H9 (cell line): ENCODE results near the gene SDK1. TPM values are rescaled to one million over a fixed set of nuclear protein-coding genes. Genes with fewer than 3 reads are reported as not detected.

Experiments
- DNase-seq: peaks from one replicate; pipeline ENCODE4 v3.0.0-alpha.2; 2017
- H2AFZ ChIP-seq: one replicate; pipeline ENCODE4 v1.6.1; 2013; ENCODE audit warnings: mild to moderate bottlenecking, low read length, control low read depth, moderate library complexity
- H2AK5ac ChIP-seq: 2 replicates; pipeline ENCODE4 v1.6.1; 2013; ENCODE audit warnings: low read length, control low read depth, mixed read lengths; ENCODE audit not compliant: insufficient read length
- H2BK120ac ChIP-seq: one replicate; pipeline ENCODE4 v1.6.1; 2013; ENCODE audit warnings: low read depth, mild to moderate bottlenecking, low read length, control low read depth, inconsistent platforms; ENCODE audit not compliant: poor library complexity, severe bottlenecking
- H2BK12ac ChIP-seq: 2 replicates; pipeline ENCODE4 v1.6.1; 2013; ENCODE audit warnings: low read length, control low read depth, mixed read lengths, low read depth; ENCODE audit not compliant: insufficient read length
- H2BK15ac ChIP-seq: 2 replicates; pipeline ENCODE4 v1.6.1; 2013; ENCODE audit warnings: low read depth, low read length, control low read depth
- H2BK20ac ChIP-seq: one replicate; pipeline ENCODE4 v1.6.1; 2013; ENCODE audit warnings: low read depth, mild to moderate bottlenecking, low read length, control low read depth, inconsistent platforms; ENCODE audit not compliant: poor library complexity, severe bottlenecking
- H2BK5ac ChIP-seq: 2 replicates; pipeline ENCODE4 v1.6.1; 2013; ENCODE audit warnings: low read length, control low read depth, mixed read lengths; ENCODE audit not compliant: insufficient read length
- H3K14ac ChIP-seq: 2 replicates; pipeline ENCODE4 v1.6.1; 2013; ENCODE audit warnings: low read length, control low read depth; ENCODE audit not compliant: insufficient read depth
- H3K18ac ChIP-seq: 2 replicates; pipeline ENCODE4 v1.6.1; 2013; ENCODE audit warnings: low read depth, mild to moderate bottlenecking, mixed read lengths, low read length, control low read depth; ENCODE audit not compliant: insufficient read length
- H3K23ac ChIP-seq: 2 replicates; pipeline ENCODE4 v1.6.1; 2013; ENCODE audit warnings: low read length, control low read depth, mixed read lengths, low read depth; ENCODE audit not compliant: insufficient read length
- H3K23me2 ChIP-seq: 2 replicates; pipeline ENCODE4 v1.6.1; 2013; ENCODE audit warnings: low read depth, mild to moderate bottlenecking, mixed read lengths, low read length, control low read depth; ENCODE audit not compliant: insufficient read length, poor library complexity, severe bottlenecking
- H3K27ac ChIP-seq: 2 replicates; pipeline ENCODE4 v1.5.1; 2013; ENCODE audit warnings: low read length, control low read depth, mixed read lengths, low read depth; ENCODE audit not compliant: insufficient read length
- H3K27me3 ChIP-seq: 2 replicates; pipeline ENCODE4 v1.6.1; 2013; ENCODE audit warnings: low read length, control low read depth, inconsistent platforms; ENCODE audit not compliant: insufficient read depth
- H3K4ac ChIP-seq: 2 replicates; pipeline ENCODE4 v1.6.1; 2013; ENCODE audit warnings: low read depth, mild to moderate bottlenecking, control low read depth, inconsistent platforms, low read length, moderate library complexity
- H3K4me1 ChIP-seq: 2 replicates; pipeline ENCODE4 v1.6.1; 2013; ENCODE audit warnings: low read length, control low read depth, inconsistent platforms; ENCODE audit not compliant: insufficient read depth
- H3K4me2 ChIP-seq: 2 replicates; pipeline ENCODE4 v1.6.1; 2013; ENCODE audit warnings: low read length, control low read depth, mixed read lengths; ENCODE audit not compliant: insufficient read length, insufficient read depth
- H3K56ac ChIP-seq: 2 replicates; pipeline ENCODE4 v1.6.1; 2013; ENCODE audit warnings: low read depth, mild to moderate bottlenecking, mixed read lengths, low read length, control low read depth; ENCODE audit not compliant: insufficient read length
- H3K79me1 ChIP-seq: 2 replicates; pipeline ENCODE4 v1.6.1; 2013; ENCODE audit warnings: low read depth, mild to moderate bottlenecking, moderate library complexity, low read length, control low read depth, inconsistent platforms; ENCODE audit not compliant: insufficient read depth, poor library complexity, severe bottlenecking
- H3K79me2 ChIP-seq: 2 replicates; pipeline ENCODE4 v1.6.1; 2013; ENCODE audit warnings: low read length, control low read depth, inconsistent platforms; ENCODE audit not compliant: insufficient read depth
- H3K9ac ChIP-seq: 2 replicates; pipeline ENCODE4 v1.6.1; 2013; ENCODE audit warnings: low read length, control low read depth, mixed read lengths; ENCODE audit not compliant: insufficient read length; ENCODE audit errors: extremely low read depth
- H3K9me3 ChIP-seq: one replicate; pipeline ENCODE4 v1.6.1; 2013; ENCODE audit warnings: low read depth, low read length, inconsistent platforms; ENCODE audit not compliant: control insufficient read depth
- H3T11ph ChIP-seq: one replicate; pipeline ENCODE4 v1.6.1; 2013; ENCODE audit warnings: mild to moderate bottlenecking, low read length, control low read depth, inconsistent platforms
- H4K20me1 ChIP-seq: one replicate; pipeline ENCODE4 v1.6.1; 2013; ENCODE audit not compliant: control insufficient read depth, insufficient read length, insufficient read depth
- H4K5ac ChIP-seq: 2 replicates; pipeline ENCODE4 v1.6.1; 2013; ENCODE audit warnings: low read depth, mild to moderate bottlenecking, mixed read lengths, low read length, control low read depth; ENCODE audit not compliant: insufficient read length
- H4K8ac ChIP-seq: replicated peaks from 2 replicates; pipeline ENCODE4 v1.6.1; 2013; ENCODE audit warnings: low read length, control low read depth, mixed read lengths, low read depth; ENCODE audit not compliant: insufficient read length
- H4K91ac ChIP-seq: 2 replicates; pipeline ENCODE4 v1.6.1; 2013; ENCODE audit warnings: low read depth, mild to moderate bottlenecking, moderate library complexity, mixed read lengths, low read length, control low read depth; ENCODE audit not compliant: insufficient read length
- H3K27ac Mint-ChIP-seq, 3 experiments: 2 replicates in 2 of 3; 3 replicates in 1 of 3; pipeline ENCODE4 v1.8.0; 2020 to 2021; ENCODE audit warnings: mixed read lengths in 3 of 3, mild to moderate bottlenecking in 1 of 3, moderate library complexity in 1 of 3
- H3K27me3 Mint-ChIP-seq: 2 replicates; pipeline ENCODE4 v1.8.0; 2021; ENCODE audit warnings: low read depth, mild to moderate bottlenecking, moderate library complexity, mixed read lengths
- H3K36me3 Mint-ChIP-seq, 3 experiments: 2 replicates in 2 of 3; 3 replicates in 1 of 3; pipeline ENCODE4 v1.8.0; 2020 to 2021; ENCODE audit warnings: low read depth in 3 of 3, mixed read lengths in 3 of 3; ENCODE audit not compliant: insufficient read depth in 1 of 3
- H3K4me1 Mint-ChIP-seq, 2 experiments: 2 replicates each; pipeline ENCODE4 v1.8.0; 2020; ENCODE audit warnings: mixed read lengths in 2 of 2
- H3K4me3 Mint-ChIP-seq, 2 experiments: 2 replicates in 1 of 2; 3 replicates in 1 of 2; pipeline ENCODE4 v1.8.0; 2020 to 2021; ENCODE audit warnings: mild to moderate bottlenecking in 2 of 2, mixed read lengths in 2 of 2, moderate library complexity in 1 of 2
- H3K9me3 Mint-ChIP-seq, 2 experiments: 2 replicates in 1 of 2; 3 replicates in 1 of 2; pipeline ENCODE4 v1.8.0; 2020; ENCODE audit warnings: mild to moderate bottlenecking in 2 of 2, mixed read lengths in 2 of 2, moderate library complexity in 1 of 2
- CTCF ChIP-seq: fragments of 200-600 bp; sonication (generic); conservative IDR thresholded peaks from 3 replicates; pipeline ENCODE4 v1.8.0; 2021; ENCODE audit warnings: antibody characterized with exemption, mild to moderate bottlenecking
- WGBS: extraction: QIAGEN DNeasy Blood & Tissue Kit; methylation state at CpG from one replicate; pipeline ENCODE4 v1.1.7; 2013; ENCODE audit warnings: missing lambda C conversion rate, low lambda C conversion rate, mixed read lengths; ENCODE audit not compliant: insufficient read length; ENCODE audit errors: extremely low coverage; 5-methylcytosine and 5-hydroxymethylcytosine counted together
- total RNA-seq: library from RNA; stranded (reverse); gene quantifications from 2 replicates; pipeline ENCODE4 v1.2.1, GENCODE V29; 2021

Gene SDK1
- total RNA-seq, 1 experiment from 2014 or later: 8.7 TPM

GRCh38 chr7:3318874-3319273, 17.8 kb downstream of the SDK1 start:
- Histone ChIP-seq H4K20me1 (no peaks in the 10 kb centered on the region), H3K56ac (no peak overlapping the region), H3K9ac (no peak overlapping the region), H3K4ac (no peak overlapping the region), H2BK12ac (no peak overlapping the region), H2AK5ac (no peak overlapping the region), H3K23me2 (no peaks in the 10 kb centered on the region), H2AFZ (no peak overlapping the region), H3K4me2 (no peak overlapping the region), H3K14ac (no peak overlapping the region), H3K23ac (no peak overlapping the region), H2BK5ac (no peak overlapping the region), H3K4me1 (no peaks in the 10 kb centered on the region; the same call in 1 of the 2 replicates), H4K91ac (no peak overlapping the region), H3T11ph (no peak overlapping the region), H2BK15ac (no peak overlapping the region), H2BK120ac (no peak overlapping the region), H3K27ac (no peak overlapping the region), H4K5ac (no peak overlapping the region), H2BK20ac (no peak overlapping the region), H3K27me3 (no peaks in the 10 kb centered on the region), H3K18ac (no peak overlapping the region), H3K9me3 (no peaks in the 10 kb centered on the region), H4K8ac (no peak overlapping the region), H3K79me1 (no peaks in the 10 kb centered on the region), H3K79me2 (no peaks in the 10 kb centered on the region)
- H3K36me3 Mint-ChIP-seq: peaks cover 2 to 7% (median 7%) of the 10 kb centered on the region in 3 experiments; a peak in 4 of 7 replicates
- no peak for DNase-seq
- H3K9me3 Mint-ChIP-seq: no peaks in the 10 kb centered on the region; a peak in 1 of 5 replicates
- no peak for TF ChIP-seq CTCF
- no peak overlapping the region for H3K4me3 Mint-ChIP-seq
- no peaks in the 10 kb centered on the region for H3K27me3 Mint-ChIP-seq
- H3K27ac Mint-ChIP-seq: no peak overlapping the region
- WGBS: no CpG with 5 or more reads among the region's 4 CpGs
- peaks cover 21 to 31% of the 10 kb centered on the region in 2 experiments for H3K4me1 Mint-ChIP-seq
